H1 (cell line): ENCODE results near the gene RABGGTA. TPM values are rescaled to one million over a fixed set of nuclear protein-coding genes. Genes with fewer than 3 reads are reported as not detected.

ENCODE experiments used
- CTCF ChIA-PET: fragments of 300-600 bp; sonication (Branson Sonifier 250); formaldehyde crosslinking; loops from one replicate; lab custom pipeline; 2021; ENCODE audit not compliant: partially characterized antibody; lab: Charles Lee
- POLR2A ChIA-PET: fragments of 300-600 bp; sonication (Branson Sonifier 250); formaldehyde crosslinking; loops from one replicate; lab custom pipeline; 2021; ENCODE audit warnings: inconsistent platforms; ENCODE audit not compliant: partially characterized antibody; lab: Charles Lee
- DNase-seq, 2 experiments: peaks; one replicate each; pipeline versions ENCODE4 v3.0.0 to v3.0.0-alpha.2; 2010 to 2022; ENCODE audit warnings: low spot score in 2 of 2, low read depth in 1 of 2, mixed read lengths in 1 of 2
- FAIRE-seq: peaks from 2 replicates; lab custom pipeline; 2011; peaks lifted over from hg19 to GRCh38; lab: Jason Lieb, UNC
- H2AFZ ChIP-seq: 2 replicates; pipeline ENCODE4 v1.8.1; 2012; ENCODE audit warnings: low read length, inconsistent platforms
- H2AK5ac ChIP-seq: 2 replicates; pipeline ENCODE4 v1.6.1; 2013; ENCODE audit warnings: low read depth, low read length
- H2BK120ac ChIP-seq: replicated peaks from 2 replicates; pipeline ENCODE3; 2013; ENCODE audit warnings: low read depth, low read length, inconsistent platforms
- H2BK12ac ChIP-seq: 2 replicates; pipeline ENCODE4 v1.6.1; 2013; ENCODE audit warnings: low read depth, low read length
- H2BK15ac ChIP-seq: 2 replicates; pipeline ENCODE4 v1.6.1; 2013; ENCODE audit warnings: low read length
- H2BK20ac ChIP-seq: 2 replicates; pipeline ENCODE4 v1.6.1; 2013; ENCODE audit warnings: low read length
- H2BK5ac ChIP-seq: 2 replicates; pipeline ENCODE4 v1.6.1; 2013; ENCODE audit warnings: low read depth, low read length
- H3K14ac ChIP-seq: 2 replicates; pipeline ENCODE4 v1.6.1; 2013; ENCODE audit warnings: inconsistent platforms; ENCODE audit not compliant: insufficient read length
- H3K18ac ChIP-seq: 2 replicates; pipeline ENCODE4 v1.6.1; 2013; ENCODE audit warnings: low read length; ENCODE audit errors: extremely low read depth
- H3K23ac ChIP-seq: 2 replicates; pipeline ENCODE4 v1.6.1; 2013; ENCODE audit warnings: inconsistent platforms; ENCODE audit not compliant: insufficient read length
- H3K23me2 ChIP-seq: 2 replicates; pipeline ENCODE4 v1.6.1; 2013; ENCODE audit warnings: low read depth, low read length
- H3K27ac ChIP-seq: 2 replicates; pipeline ENCODE4 v1.6.1; 2011; ENCODE audit warnings: low read depth, low read length, inconsistent platforms
- H3K27me3 ChIP-seq, 4 experiments: replicated peaks in 1 of 4; 1 replicate in 1 of 4; 2 replicates in 3 of 4; pipeline versions ENCODE4 v1.6.1 to v1.8.1; 2011 to 2013; ENCODE audit warnings: low read length in 3 of 4, mild to moderate bottlenecking in 3 of 4, inconsistent platforms in 2 of 4, mixed read lengths in 2 of 4, moderate library complexity in 1 of 4; ENCODE audit not compliant: control insufficient read depth in 3 of 4, insufficient read depth in 3 of 4; ENCODE audit errors: extremely low read depth in 1 of 4
- H3K36me3 ChIP-seq, 4 experiments: 2 replicates each; pipeline versions ENCODE4 v1.6.1 to v1.8.1; 2011 to 2013; ENCODE audit warnings: mild to moderate bottlenecking in 4 of 4, low read length in 3 of 4, moderate library complexity in 2 of 4, control low read depth in 1 of 4, inconsistent platforms in 1 of 4; ENCODE audit not compliant: insufficient read depth in 4 of 4, control insufficient read depth in 2 of 4
- H3K4ac ChIP-seq: replicated peaks from 2 replicates; pipeline ENCODE3; 2013; ENCODE audit warnings: low read length, low read depth, mixed read lengths, inconsistent platforms; ENCODE audit not compliant: insufficient read length
- H3K4me1 ChIP-seq, 4 experiments: replicated peaks in 1 of 4; 1 replicate in 1 of 4; 2 replicates in 3 of 4; pipeline versions ENCODE4 v1.6.1 to v1.8.1; 2011 to 2013; ENCODE audit warnings: low read length in 3 of 4, inconsistent platforms in 2 of 4, mixed read lengths in 1 of 4; ENCODE audit not compliant: insufficient read depth in 4 of 4, control insufficient read depth in 3 of 4
- H3K4me2 ChIP-seq, 2 experiments: 2 replicates each; pipeline versions ENCODE4 v1.6.1 to v1.8.1; 2011 to 2013; ENCODE audit warnings: low read depth in 2 of 2, low read length in 2 of 2, control low read depth in 1 of 2, inconsistent platforms in 1 of 2, mild to moderate bottlenecking in 1 of 2; ENCODE audit not compliant: insufficient read depth in 1 of 2
- H3K4me3 ChIP-seq, 4 experiments: fragments of 200-600, 300-600 bp in 1 of 4; sonication (generic), shearing (Covaris generic), sonication (Bioruptor Twin) in 1 of 4; 2 replicates each; pipeline versions ENCODE4 v1.5.1 to v1.8.1; 2011 to 2016; ENCODE audit warnings: low read length in 4 of 4, low read depth in 3 of 4, control low read depth in 2 of 4, inconsistent platforms in 2 of 4, mild to moderate bottlenecking in 2 of 4, mixed read lengths in 1 of 4, moderate library complexity in 1 of 4; ENCODE audit not compliant: insufficient read depth in 2 of 4; ENCODE audit errors: extremely low read depth in 1 of 4
- H3K56ac ChIP-seq: replicated peaks from 2 replicates; pipeline ENCODE3; 2013; ENCODE audit warnings: low read depth, mild to moderate bottlenecking, mixed read lengths, low read length, inconsistent platforms; ENCODE audit not compliant: insufficient read length
- H3K79me1 ChIP-seq: 2 replicates; pipeline ENCODE4 v1.6.1; 2013; ENCODE audit warnings: low read depth, low read length, control low read depth
- H3K79me2 ChIP-seq, 2 experiments: 2 replicates each; pipeline versions ENCODE4 v1.6.1 to v1.8.1; 2012 to 2013; ENCODE audit warnings: low read length in 2 of 2, mild to moderate bottlenecking in 2 of 2, inconsistent platforms in 1 of 2; ENCODE audit not compliant: insufficient read depth in 2 of 2, control insufficient read depth in 1 of 2
- H3K9ac ChIP-seq, 4 experiments: replicated peaks in 1 of 4; 1 replicate in 1 of 4; 2 replicates in 3 of 4; pipeline versions ENCODE4 v1.6.1 to v1.8.1; 2011 to 2013; ENCODE audit warnings: low read depth in 3 of 4, low read length in 3 of 4, control low read depth in 2 of 4, mild to moderate bottlenecking in 2 of 4, moderate library complexity in 2 of 4, inconsistent platforms in 1 of 4; ENCODE audit errors: extremely low read depth in 1 of 4
- H3K9me3 ChIP-seq, 2 experiments: 2 replicates each; pipeline versions ENCODE4 v1.6.1 to v1.8.1; 2012 to 2013; ENCODE audit warnings: mild to moderate bottlenecking in 2 of 2, moderate library complexity in 2 of 2, control low read depth in 1 of 2, inconsistent platforms in 1 of 2, low read depth in 1 of 2, low read length in 1 of 2, mixed read lengths in 1 of 2; ENCODE audit not compliant: insufficient read depth in 2 of 2
- H4K20me1 ChIP-seq, 2 experiments: replicated peaks in 1 of 2; 2 replicates each; pipeline versions ENCODE3 to v1.8.1; 2011 to 2013; ENCODE audit warnings: inconsistent platforms in 2 of 2, low read length in 2 of 2, mild to moderate bottlenecking in 1 of 2; ENCODE audit not compliant: insufficient read depth in 2 of 2, control insufficient read depth in 1 of 2
- H4K5ac ChIP-seq: 2 replicates; pipeline ENCODE4 v1.6.1; 2013; ENCODE audit warnings: low read length, low read depth, mixed read lengths, inconsistent platforms; ENCODE audit not compliant: insufficient read length
- H4K8ac ChIP-seq: 2 replicates; pipeline ENCODE4 v1.8.0; 2013; ENCODE audit warnings: mild to moderate bottlenecking, moderate library complexity, low read length, inconsistent platforms; ENCODE audit not compliant: insufficient read depth; ENCODE audit errors: extremely low read depth
- H4K91ac ChIP-seq: replicated peaks from 2 replicates; pipeline ENCODE3; 2013; ENCODE audit warnings: low read length, mixed read lengths, inconsistent platforms; ENCODE audit not compliant: insufficient read length
- ASH2L ChIP-seq: fragments of 200-600, 300-600 bp; sonication (generic); IDR thresholded peaks from one replicate; pipeline ENCODE4 v1.7.1; 2017; ENCODE audit warnings: low read length
- BCL11A ChIP-seq, 2 experiments: IDR thresholded peaks; one replicate each; pipeline ENCODE4 v1.6.1; 2011; ENCODE audit warnings: low read depth in 2 of 2, low read length in 2 of 2, mild to moderate bottlenecking in 2 of 2
- PHF8 ChIP-seq: fragments of 200-600 bp; sonication (generic); conservative IDR thresholded peaks from 2 replicates; pipeline ENCODE4 v1.7.1; 2012; ENCODE audit warnings: low read depth, mild to moderate bottlenecking, inconsistent platforms, low read length, moderate library complexity
- POU5F1 ChIP-seq: IDR thresholded peaks from 2 replicates; pipeline ENCODE4 v1.6.1; 2011; ENCODE audit warnings: low read depth, mild to moderate bottlenecking, low read length, moderate library complexity
- RFX5 ChIP-seq: IDR thresholded peaks from 2 replicates; pipeline ENCODE4 v1.6.1; 2011; ENCODE audit warnings: low read depth, low read length, improper control_type of control experiment, borderline replicate concordance
- WGBS, 2 experiments: shearing (Covaris generic) in 1 of 2; methylation state at CpG; one replicate each; pipeline versions ENCODE4 v1.1.6 to v1.1.7; 2013 to 2015; ENCODE audit warnings: low lambda C conversion rate in 2 of 2, mixed read lengths in 2 of 2, inconsistent platforms in 1 of 2, low coverage in 1 of 2, missing lambda C conversion rate in 1 of 2; ENCODE audit not compliant: insufficient replicate concordance in 2 of 2, insufficient coverage in 1 of 2, insufficient read length in 1 of 2; ENCODE audit errors: extremely low coverage in 1 of 2, missing lambda C conversion rate in 1 of 2; 5-methylcytosine and 5-hydroxymethylcytosine counted together
- polyA plus RNA-seq, 7 experiments: library from polyadenylated mRNA; depleted of rRNA in 3 of 7; stranded (reverse) in 5 of 7; unstranded in 2 of 7; fragments of >200 nt in 5 of 7; fragments of 200-250 nt in 2 of 7; gene quantifications; 1 replicate in 5 of 7; 2 replicates in 1 of 7; 4 replicates in 1 of 7; pipeline versions ENCODE4 v1.2.1 to v1.2.3, GENCODE V29; 2011 to 2013; ENCODE audit warnings: missing spikeins in 2 of 7, mixed read lengths in 2 of 7
- total RNA-seq: library from RNA; stranded (reverse); fragmentation: NEBNext Ultra II Directional; extraction: Animal tissue kit (Norgen Biotek cat#: 25700); gene quantifications from 2 replicates; pipeline ENCODE4 v1.2.1, GENCODE V29; 2021

Gene RABGGTA
- total and polyA plus RNA-seq, 2 of the 8 experiments (the other 6 are each of a cell fraction or from before 2014, with no cell fraction given), result 16.0 to 49.8 TPM

GRCh38 chr14:24311837-24312615, 40.6 kb upstream of the RABGGTA start:
- H3K23ac ChIP-seq, result no peak overlapping the region
- H3K9me3 ChIP-seq, result no peaks in the 10 kb centered on the region; a peak in 1 of 4 replicates
- no peak overlapping the region for H3K14ac ChIP-seq
- peaks cover 0 to 12% (median 7%) of the 10 kb centered on the region in 4 experiments; a peak in 6 of 7 replicates for H3K27me3 ChIP-seq
- H3K27ac ChIP-seq, result no peak overlapping the region
- peaks cover 0 to 10% (median 1%) of the 10 kb centered on the region in 4 experiments; a peak in 3 of 8 replicates for H3K36me3 ChIP-seq
- H4K5ac ChIP-seq, result no peak overlapping the region
- no peak overlapping the region for H3K56ac ChIP-seq
- no peak overlapping the region for H3K18ac ChIP-seq
- H4K20me1 ChIP-seq, result peaks cover 2 to 6% of the 10 kb centered on the region in 2 experiments
- no peaks in the 10 kb centered on the region for H3K79me1 ChIP-seq
- H3K4me1 ChIP-seq, result no peaks in the 10 kb centered on the region; a peak in 2 of 7 replicates
- H4K8ac ChIP-seq, result no peak overlapping the region
- H2BK120ac ChIP-seq, result no peak overlapping the region
- no peak overlapping the region for H2AK5ac ChIP-seq
- CTCF ChIA-PET, result interaction anchor here (0.6 to 15.8 kb wide), 6 partner anchors 9 to 161 kb away, joined by 3 to 173 read pairs (median 6); partner anchors contain the start of gene ADCY4
- no peak overlapping the region for H2BK15ac ChIP-seq
- no peak overlapping the region for H2BK5ac ChIP-seq
- H2AFZ ChIP-seq, result no peak overlapping the region
- H3K9ac ChIP-seq, result no peak overlapping the region
- H2BK20ac ChIP-seq, result no peak overlapping the region
- H2BK12ac ChIP-seq, result no peak overlapping the region
- TF ChIP-seq POU5F1 (no peak), BCL11A (IDR thresholded peaks at IDR 0.05; ENCODE audit: low read depth in 2 of 2, low read length in 2 of 2) (no peak), RFX5 (no peak), ASH2L (no peak), PHF8 (no peak)
- TF ChIP-seq, all 59 proteins: peak for 0
- FAIRE-seq (no peak), DNase-seq (no peak)
- Histone ChIP-seq H3K4me3 (no peak overlapping the region), H3K79me2 (no peaks in the 10 kb centered on the region), H3K4me2 (no peak overlapping the region), H3K23me2 (peaks cover 1% of the 10 kb centered on the region; the same call in 1 of the 2 replicates), H4K91ac (no peak overlapping the region), H3K4ac (no peak overlapping the region)
- POLR2A ChIA-PET, result interaction anchor here (0.9 to 5.1 kb wide), 5 partner anchors 12 to 125 kb away, joined by 3 to 35 read pairs (median 4); partner anchors contain the start of genes DHRS1, NOP9, RABGGTA and TINF2
- 90% methylated on average over 1 of the region's 1 CpG; no CpG with 5 or more reads in 1 of the 2 experiments for WGBS, 2 experiments
